Right lobe of liver (tissue), 6 donors: ENCODE results near the gene CDC40. TPM values are rescaled to one million over a fixed set of nuclear protein-coding genes. Genes with fewer than 3 reads are reported as not detected.

Experiments
- ATAC-seq, 4 donors: fragments of 200-7000 bp; cut with Tn5 transposase; one replicate each; pipeline ENCODE4 v1.9.1; 2020; ENCODE audit warnings: mild to moderate bottlenecking in 4 of 4, moderate library complexity in 4 of 4
- DNase-seq, 3 donors: peaks; one replicate each; pipeline ENCODE4 v3.0.0-alpha.2; 2020
- H3K27ac ChIP-seq, 3 donors: fragments of 200-600 bp; one replicate each; pipeline ENCODE4 v1.8.0; 2022
- H3K27me3 ChIP-seq, 2 donors: fragments of 200-600 bp; one replicate each; pipeline ENCODE4 v1.8.0; 2022
- H3K36me3 ChIP-seq, 4 donors: fragments of 200-600 bp; sonication (generic) in 1 of 4; one replicate each; pipeline versions ENCODE4 v1.5.1 to v1.8.0; 2017 to 2022; ENCODE audit warnings: control low read depth in 1 of 4
- H3K4me1 ChIP-seq, 4 donors: fragments of 200-600 bp; sonication (generic) in 1 of 4; one replicate each; pipeline versions ENCODE4 v1.5.1 to v1.8.0; 2017 to 2022; ENCODE audit warnings: control low read depth in 1 of 4
- H3K4me3 ChIP-seq, 3 donors: fragments of 200-600 bp; one replicate each; pipeline ENCODE4 v1.8.0; 2022
- H3K9me3 ChIP-seq, 4 donors: fragments of 200-600 bp; sonication (generic) in 1 of 4; one replicate each; pipeline versions ENCODE4 v1.5.1 to v1.8.0; 2017 to 2022; ENCODE audit warnings: control low read depth in 1 of 4
- CTCF ChIP-seq, 4 donors: fragments of 200-600 bp in 3 of 4; fragments of 450-650 bp in 1 of 4; IDR thresholded peaks; one replicate each; pipeline versions ENCODE4 v1.5.1 to v1.8.0; 2016 to 2022; ENCODE audit warnings: antibody characterized with exemption in 4 of 4, mild to moderate bottlenecking in 2 of 4
- POLR2A ChIP-seq: fragments of 450-650 bp; IDR thresholded peaks from one replicate; pipeline ENCODE4 v1.6.1; 2017; ENCODE audit warnings: antibody characterized with exemption, mild to moderate bottlenecking
- WGBS: methylation state at CpG from one replicate; pipeline ENCODE4 v1.1.6; 2018; ENCODE audit warnings: low coverage, low lambda C conversion rate; ENCODE audit not compliant: insufficient coverage; ENCODE audit errors: missing lambda C conversion rate; 5-methylcytosine and 5-hydroxymethylcytosine counted together
- intact Hi-C, 2 donors: fragments of 100-400 bp; cut with DNase I; formaldehyde crosslinking; loops; one replicate each; pipeline versions ENCODE4 v1.11.2 to v1.14.1; 2022
- total RNA-seq, 6 experiments: library from RNA; depleted of rRNA in 2 of 6; stranded (reverse); fragments of >200 nt in 2 of 6; fragmentation: NEBNext Ultra II Directional in 3 of 6; extraction: Animal tissue kit (Norgen Biotek cat#: 25700) in 3 of 6; gene quantifications; one replicate each; pipeline versions ENCODE4 v1.1.0 to v1.2.4, GENCODE V29; 2016 to 2023
- donor health status: DM: no; HTN: yes; CAD: no.
- donor health status: DM: no; HTN: no; CAD: no.
- donor health status: DM: no; HTN: no; CAD: no.
- donor health status: DM: no; HTN: yes; CAD: no.
- donor health status: DM: no; HTN: yes; CAD: no.

Gene CDC40
- total RNA-seq, 6 experiments from 2014 or later, result 10.2 to 12.3 (median 11.0) TPM

DNA sequence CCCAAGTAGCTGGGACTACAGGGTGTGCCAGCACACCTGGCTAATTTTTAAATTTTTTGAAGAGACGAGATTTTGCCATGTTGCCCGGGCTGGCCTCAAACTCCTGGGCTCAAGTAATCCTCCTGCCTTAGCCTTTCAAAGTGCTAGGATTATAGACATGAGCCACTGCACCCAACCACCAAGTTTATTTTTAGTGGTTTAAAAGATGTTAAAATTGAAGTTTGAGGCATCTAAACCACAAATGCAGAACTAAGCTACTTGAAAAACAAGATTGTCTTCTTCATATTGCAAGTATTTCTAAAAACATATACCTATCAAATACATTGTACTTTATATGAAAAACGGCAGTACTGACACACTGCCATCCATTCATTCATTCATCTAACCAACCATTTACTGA lies 32.4 kb upstream of the CDC40 start:
- intact Hi-C loops, result no loop called here
- no peak for DNase-seq
- 58% methylated on average over 3 of the region's 3 CpGs for WGBS

DNA sequence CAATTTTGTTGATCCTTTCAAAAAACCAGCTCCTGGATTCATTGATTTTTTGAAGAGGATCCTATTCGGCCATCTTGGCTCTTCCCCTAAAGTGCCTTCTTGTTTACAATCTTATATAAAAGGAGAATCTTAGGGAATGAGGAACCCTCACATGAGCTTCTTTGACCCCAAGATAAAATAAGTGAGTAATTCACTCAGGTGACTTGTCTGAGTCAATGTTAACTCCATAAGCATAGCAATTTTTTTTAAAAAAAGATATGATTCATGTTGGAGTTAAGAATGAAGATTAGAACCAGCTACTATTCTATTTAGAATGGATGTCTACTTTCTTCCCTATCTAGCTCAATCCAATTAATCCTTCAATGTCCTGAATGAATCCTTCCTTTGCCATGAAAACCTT lies 21.7 kb upstream of the CDC40 start:
- no peak for DNase-seq
- intact Hi-C loops, result no loop called here
- WGBS, result 78% methylated on average over 1 of the region's 1 CpG

More for the DNA sequence above, 32.4 kb upstream of the CDC40 start:
- TF ChIP-seq POLR2A, result no peak
- no peak for TF ChIP-seq CTCF (IDR thresholded peaks at IDR 0.05)
- Histone ChIP-seq H3K36me3 (no peaks in the 10 kb centered on the region), H3K4me3 (no peak overlapping the region), H3K9me3 (no peaks in the 10 kb centered on the region), H3K27me3 (no peaks in the 10 kb centered on the region), H3K4me1 (no peaks in the 10 kb centered on the region), H3K27ac (no peak overlapping the region)
- ATAC-seq, result no peak

DNA sequence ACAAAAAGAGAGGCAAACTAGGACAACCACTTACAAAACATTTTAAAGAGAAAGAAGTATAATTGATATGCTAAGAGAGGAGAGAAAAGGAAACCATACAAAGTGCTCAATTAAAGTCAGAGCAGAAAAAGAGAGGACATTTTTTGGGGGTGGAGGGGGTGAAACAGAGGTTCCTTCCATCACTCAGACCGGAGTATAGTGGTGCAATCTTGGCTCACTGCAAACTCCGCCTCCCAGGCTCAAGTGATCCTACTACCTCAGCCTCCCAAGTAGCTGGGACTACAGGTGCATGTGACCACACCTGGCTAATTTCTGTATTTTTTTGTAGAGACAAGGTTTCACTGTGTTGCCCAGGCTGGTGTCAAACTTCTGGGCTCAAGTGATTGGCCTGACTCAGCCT lies 10.1 kb upstream of the CDC40 start:
- WGBS, result 80% methylated on average over 2 of the region's 2 CpGs
- Histone ChIP-seq H3K27me3 (no peaks in the 10 kb centered on the region), H3K9me3 (no peaks in the 10 kb centered on the region), H3K4me1 (no peaks in the 10 kb centered on the region), H3K27ac (no peak overlapping the region), H3K36me3 (no peaks in the 10 kb centered on the region), H3K4me3 (no peak overlapping the region)
- no peak for DNase-seq
- TF ChIP-seq POLR2A (no peak), CTCF (IDR thresholded peaks at IDR 0.05) (no peak)
- ATAC-seq, result no peak
- intact Hi-C loops, result loop anchor here in 1 of 2 donors (10.0 kb wide), 1 partner anchor 225 kb away; no protein-coding TSS in a partner anchor

More for the DNA sequence above, 21.7 kb upstream of the CDC40 start:
- no peaks in the 10 kb centered on the region for H3K27me3 ChIP-seq
- H3K27ac ChIP-seq, result no peak overlapping the region
- no peak for ATAC-seq
- H3K36me3 ChIP-seq, result no peaks in the 10 kb centered on the region
- no peaks in the 10 kb centered on the region for H3K4me1 ChIP-seq
- H3K4me3 ChIP-seq, result no peak overlapping the region
- no peaks in the 10 kb centered on the region for H3K9me3 ChIP-seq
- TF ChIP-seq POLR2A (no peak), CTCF (IDR thresholded peaks at IDR 0.05) (no peak)

DNA sequence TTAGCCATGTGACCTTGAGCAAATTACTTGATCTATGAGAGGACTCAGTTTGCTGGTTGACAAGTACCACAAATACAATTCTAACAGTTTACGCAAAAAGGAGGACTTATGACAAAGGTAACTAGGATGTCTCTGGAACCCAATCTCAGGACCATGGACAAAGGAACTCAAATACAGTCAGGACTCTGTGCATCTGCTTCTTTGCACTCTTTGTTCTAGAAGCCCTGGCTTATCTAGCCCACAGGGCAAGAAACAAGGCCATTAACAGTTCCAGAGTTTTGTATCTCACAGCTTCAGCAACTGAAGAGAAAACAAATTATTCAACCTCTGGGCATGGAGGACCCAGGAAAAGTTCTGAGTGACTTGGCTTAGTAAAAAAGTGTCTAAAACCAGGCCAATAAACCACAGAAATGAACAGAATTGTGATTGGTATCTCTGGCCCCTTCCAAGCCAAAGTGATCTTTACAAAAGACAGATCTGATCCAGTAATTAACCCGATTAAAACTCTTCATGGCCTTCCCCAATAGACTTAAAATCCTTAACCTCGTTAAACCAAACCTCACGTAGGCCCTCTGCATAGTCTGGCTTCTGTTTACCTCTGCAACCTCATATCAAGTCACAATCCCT lies 6.6 kb upstream of the CDC40 start:
- WGBS, result 92% methylated on average over 3 of the region's 4 CpGs
- intact Hi-C loops, result loop anchor here in 1 of 2 donors (10.0 kb wide), 1 partner anchor 221 kb away; no protein-coding TSS in a partner anchor
- no peak for DNase-seq
- H3K27ac ChIP-seq, result no peak overlapping the region
- no peaks in the 10 kb centered on the region for H3K9me3 ChIP-seq
- no peak overlapping the region for H3K4me3 ChIP-seq
- H3K27me3 ChIP-seq, result no peaks in the 10 kb centered on the region
- no peak for ATAC-seq
- H3K36me3 ChIP-seq, result no peaks in the 10 kb centered on the region
- TF ChIP-seq POLR2A (no peak), CTCF (IDR thresholded peaks at IDR 0.05) (no peak)
- peaks cover 0 to 6% (median 0%) of the 10 kb centered on the region in 4 donors for H3K4me1 ChIP-seq
